Uterus (tissue), 2 donors: ENCODE measurements around the gene RIPOR3.

Experiments used
- CTCF ChIP-seq, 4 experiments: fragments of 200-600 bp in 2 of 4; fragments of 450-650 bp in 2 of 4; sonication (generic) in 2 of 4; IDR thresholded peaks; one replicate each; pipeline ENCODE4 v1.5.1; 2016 to 2019; ENCODE audit warnings: antibody characterized with exemption in 4 of 4, mild to moderate bottlenecking in 2 of 4, moderate library complexity in 1 of 4
- POLR2A ChIP-seq, 2 donors: fragments of 450-650 bp; IDR thresholded peaks; one replicate each; pipeline ENCODE4 v1.6.1; 2016; ENCODE audit warnings: antibody characterized with exemption in 2 of 2, mild to moderate bottlenecking in 1 of 2, moderate library complexity in 1 of 2

- TF ChIP-seq POLR2A (IDR thresholded peaks at IDR 0.05) (no peak), CTCF (IDR thresholded peaks at IDR 0.05) (no peak)
Observed at GRCh38 chr20:50671626-50672025, 19.7 kb downstream of the RIPOR3 start.
